ENCODE data around the gene MAPRE2. TPM values are rescaled to one million over a fixed set of nuclear protein-coding genes. Genes with fewer than 3 reads are reported as not detected.
A peak's percentile ranks its signal among the peaks of the same experiment; 100 is the strongest.

The MAPRE2 gene
- total RNA-seq, 2 experiments from 2014 or later, result 70.7 to 72.7 TPM

DNA sequence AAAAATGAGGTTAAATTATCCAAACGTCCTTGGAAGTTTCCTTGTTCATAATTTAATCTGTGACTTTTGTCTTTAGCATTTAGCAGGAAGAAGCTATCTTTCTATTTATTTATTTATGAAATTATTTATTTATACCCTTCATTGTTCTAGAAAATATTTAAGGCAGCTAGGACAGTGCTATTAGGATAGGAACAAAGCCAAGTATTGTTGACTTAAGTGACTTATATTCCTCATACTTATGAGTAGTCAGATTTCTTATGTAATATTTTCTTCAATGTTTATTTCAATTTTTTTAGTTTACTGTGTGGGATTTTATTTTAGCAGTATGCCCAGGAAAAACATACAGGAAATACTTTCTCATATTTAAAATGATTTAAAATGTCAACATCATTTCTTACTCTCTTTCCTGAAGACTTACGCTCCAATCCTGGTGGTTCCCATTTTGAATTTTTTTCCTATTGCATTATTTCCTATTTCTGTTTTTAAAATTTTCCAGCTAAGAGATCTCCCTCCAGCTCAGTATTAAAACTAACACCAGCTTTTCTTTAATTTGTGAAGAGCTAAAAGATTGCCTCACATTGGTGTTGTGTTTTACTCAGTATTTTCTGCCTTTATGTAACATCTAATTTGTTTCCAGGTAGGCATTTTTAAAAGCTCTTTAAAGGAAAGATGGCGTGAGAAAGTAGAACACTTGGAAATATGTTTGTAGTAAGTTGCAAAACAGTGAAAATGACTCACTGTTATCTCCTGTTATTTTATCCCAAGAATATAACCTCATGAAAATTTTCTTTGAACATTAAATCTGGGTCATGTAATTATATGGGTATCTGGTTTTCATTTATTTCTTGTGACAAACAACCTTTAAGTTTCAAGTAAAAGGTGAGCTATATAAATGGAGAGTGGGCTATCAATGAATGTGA lies 32.2 kb downstream of the MAPRE2 start:
- Mint-ChIP-seq H3K9me3 (no peaks in the 10 kb centered on the region), H3K27me3 (no peaks in the 10 kb centered on the region), H3K4me3 (no peak overlapping the region), H3K36me3 (ENCODE audit: low read depth) (peaks cover 23% of the 10 kb centered on the region), H3K4me1 (ENCODE audit: low read depth) (peaks cover 58% of the 10 kb centered on the region), H3K27ac (no peak overlapping the region)
- intact Hi-C loops (cut with micrococcal nuclease), result no loop called here
- ATAC-seq (no peak), DNase-seq (no peak)
- TF ChIP-seq, protein P1, sequence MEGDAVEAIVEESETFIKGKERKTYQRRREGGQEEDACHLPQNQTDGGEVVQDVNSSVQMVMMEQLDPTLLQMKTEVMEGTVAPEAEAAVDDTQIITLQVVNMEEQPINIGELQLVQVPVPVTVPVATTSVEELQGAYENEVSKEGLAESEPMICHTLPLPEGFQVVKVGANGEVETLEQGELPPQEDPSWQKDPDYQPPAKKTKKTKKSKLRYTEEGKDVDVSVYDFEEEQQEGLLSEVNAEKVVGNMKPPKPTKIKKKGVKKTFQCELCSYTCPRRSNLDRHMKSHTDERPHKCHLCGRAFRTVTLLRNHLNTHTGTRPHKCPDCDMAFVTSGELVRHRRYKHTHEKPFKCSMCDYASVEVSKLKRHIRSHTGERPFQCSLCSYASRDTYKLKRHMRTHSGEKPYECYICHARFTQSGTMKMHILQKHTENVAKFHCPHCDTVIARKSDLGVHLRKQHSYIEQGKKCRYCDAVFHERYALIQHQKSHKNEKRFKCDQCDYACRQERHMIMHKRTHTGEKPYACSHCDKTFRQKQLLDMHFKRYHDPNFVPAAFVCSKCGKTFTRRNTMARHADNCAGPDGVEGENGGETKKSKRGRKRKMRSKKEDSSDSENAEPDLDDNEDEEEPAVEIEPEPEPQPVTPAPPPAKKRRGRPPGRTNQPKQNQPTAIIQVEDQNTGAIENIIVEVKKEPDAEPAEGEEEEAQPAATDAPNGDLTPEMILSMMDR (IDR thresholded peaks at IDR 0.05), result no peak
- ChIA-PET POLR2A (interaction anchor here (0.6 kb wide), 1 partner anchor 26 kb away, joined by 3 read pairs; no protein-coding TSS in a partner anchor), CTCF (interaction anchor here (0.8 to 1.3 kb wide), 4 partner anchors 9 to 15 kb away, joined by 3 to 5 read pairs (median 4); no protein-coding TSS in a partner anchor)

DNA sequence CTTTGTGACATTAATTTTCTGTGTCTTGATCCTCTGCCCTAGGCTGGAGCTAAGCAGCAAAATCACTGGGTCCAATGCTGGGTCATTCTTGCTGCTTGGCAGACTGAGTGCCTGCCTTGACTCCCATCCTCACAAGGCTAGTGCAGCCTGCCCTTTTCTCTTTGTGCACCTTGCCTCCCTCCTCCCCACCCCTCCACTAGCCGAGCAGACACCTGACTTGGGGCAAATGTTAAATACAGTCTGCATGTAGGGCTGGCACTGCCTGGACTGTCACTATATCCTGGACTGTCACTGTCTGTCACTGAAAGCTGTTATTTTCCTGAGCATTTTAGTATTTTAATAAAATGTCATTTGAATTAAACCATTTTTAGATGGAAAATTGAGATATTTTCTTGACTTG lies 33.4 kb downstream of the MAPRE2 start:
- ChIA-PET CTCF (interaction anchor here (1.1 to 2.1 kb wide), 2 partner anchors 10 to 12 kb away, joined by 4 to 5 read pairs; no protein-coding TSS in a partner anchor), POLR2A (no interaction called here)
- Mint-ChIP-seq H3K36me3 (ENCODE audit: low read depth) (peaks cover 32% of the 10 kb centered on the region), H3K27ac (peak overlapping the region; percentile 14), H3K27me3 (no peaks in the 10 kb centered on the region), H3K4me1 (ENCODE audit: low read depth) (peaks cover 60% of the 10 kb centered on the region), H3K4me3 (no peak overlapping the region), H3K9me3 (no peaks in the 10 kb centered on the region)
- TF ChIP-seq, protein P1 (IDR thresholded peaks at IDR 0.05), result no peak
- intact Hi-C loops (cut with micrococcal nuclease), result no loop called here
- no peak for DNase-seq
- no peak for ATAC-seq

DNA sequence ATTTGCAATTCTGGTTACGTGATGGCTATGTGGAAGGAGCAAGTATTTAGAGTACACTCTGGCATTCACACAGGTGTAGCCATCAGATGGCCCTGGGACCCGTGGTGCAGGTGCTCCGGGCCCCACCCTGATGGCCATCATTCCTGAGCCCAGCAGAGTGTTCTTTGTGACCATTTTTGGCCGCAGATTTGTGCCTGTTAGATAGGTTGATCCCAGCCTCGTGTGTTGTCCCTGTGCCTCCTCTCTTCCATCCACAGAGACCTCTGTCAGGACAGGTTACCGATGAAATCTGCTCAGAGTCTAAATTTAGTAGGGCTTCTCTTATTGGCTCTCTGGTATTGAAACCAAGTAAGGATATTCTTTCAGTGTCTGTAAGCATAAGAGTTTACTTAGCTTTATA lies 33.9 kb downstream of the MAPRE2 start:
- no peak for ATAC-seq
- no peak overlapping the region for H3K4me3 Mint-ChIP-seq
- TF ChIP-seq, protein P1 (IDR thresholded peaks at IDR 0.05), result no peak
- H3K27me3 Mint-ChIP-seq, result no peaks in the 10 kb centered on the region
- H3K9me3 Mint-ChIP-seq, result no peaks in the 10 kb centered on the region
- ChIA-PET POLR2A (no interaction called here), CTCF (interaction anchor here (2.1 kb wide), 1 partner anchor 11 kb away, joined by 5 read pairs; no protein-coding TSS in a partner anchor)
- no peak for DNase-seq
- H3K27ac Mint-ChIP-seq, result no peak overlapping the region
- peaks cover 60% of the 10 kb centered on the region for H3K4me1 Mint-ChIP-seq (ENCODE audit: low read depth)
- H3K36me3 Mint-ChIP-seq (ENCODE audit: low read depth), result peaks cover 30% of the 10 kb centered on the region
- intact Hi-C loops (cut with micrococcal nuclease), result no loop called here

DNA sequence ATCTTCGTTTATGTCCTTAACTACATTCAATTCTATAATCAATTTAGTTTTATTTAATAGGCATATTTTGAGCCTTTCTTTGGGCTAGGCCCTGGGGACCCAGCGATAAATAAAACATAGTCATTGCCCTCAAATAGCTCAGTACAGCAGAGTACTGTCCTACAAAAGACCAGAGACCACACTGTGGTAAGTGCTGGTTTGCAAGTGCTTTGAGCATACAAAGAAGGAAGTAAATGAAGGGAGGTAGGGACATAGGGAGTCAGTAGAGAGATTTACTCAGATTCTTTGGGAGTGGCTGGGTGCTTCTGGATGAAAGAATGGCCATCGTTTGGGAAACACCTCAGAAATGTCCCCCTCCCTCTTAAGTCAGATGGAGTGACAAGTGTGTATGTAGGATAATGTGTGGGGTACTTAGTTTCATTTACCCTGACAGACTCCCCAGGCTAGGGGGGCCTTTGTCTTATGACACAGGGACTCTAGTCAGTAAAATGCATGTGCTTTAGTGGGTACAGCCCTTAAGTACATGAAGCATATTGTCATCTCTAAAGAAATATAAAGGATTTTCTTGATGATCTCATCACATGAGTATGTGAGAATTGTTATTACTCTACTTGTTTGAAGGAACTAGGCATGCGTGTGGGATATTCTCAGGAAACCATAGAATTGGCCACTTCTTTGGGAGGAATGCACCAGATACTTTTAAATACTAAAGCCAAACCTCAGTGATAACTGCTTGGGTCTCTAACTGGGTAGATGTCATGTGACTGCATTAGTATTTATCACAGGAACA lies 35.1 kb downstream of the MAPRE2 start:
- peaks cover 55% of the 10 kb centered on the region for H3K4me1 Mint-ChIP-seq (ENCODE audit: low read depth)
- DNase-seq (no peak), ATAC-seq (no peak)
- H3K27ac Mint-ChIP-seq, result no peak overlapping the region
- ChIA-PET POLR2A (interaction anchor here (0.6 kb wide), 1 partner anchor 24 kb away, joined by 4 read pairs; no protein-coding TSS in a partner anchor), CTCF (interaction anchor here (2.1 kb wide), 1 partner anchor 10 kb away, joined by 5 read pairs; no protein-coding TSS in a partner anchor)
- intact Hi-C loops (cut with micrococcal nuclease), result no loop called here
- H3K4me3 Mint-ChIP-seq, result no peak overlapping the region
- TF ChIP-seq, protein P1 (IDR thresholded peaks at IDR 0.05), result no peak
- no peaks in the 10 kb centered on the region for H3K9me3 Mint-ChIP-seq
- H3K36me3 Mint-ChIP-seq (ENCODE audit: low read depth), result peaks cover 23% of the 10 kb centered on the region
- H3K27me3 Mint-ChIP-seq, result no peaks in the 10 kb centered on the region

Data from activated CD8-positive, alpha-beta T cell treated with anti-CD3 and anti-CD28 coated beads for 36 hours (primary cell).